SH-SY5Y (cell line): ENCODE data around the gene EID1.

Experiments used
- GATA2 ChIP-seq: IDR thresholded peaks from 2 replicates; pipeline ENCODE4 v1.6.1; 2011; ENCODE audit warnings: mild to moderate bottlenecking, low read depth, low read length
- GATA3 ChIP-seq: IDR thresholded peaks from 2 replicates; pipeline ENCODE4 v1.6.1; 2011; ENCODE audit warnings: low read depth, mild to moderate bottlenecking, low read length, moderate library complexity

DNA sequence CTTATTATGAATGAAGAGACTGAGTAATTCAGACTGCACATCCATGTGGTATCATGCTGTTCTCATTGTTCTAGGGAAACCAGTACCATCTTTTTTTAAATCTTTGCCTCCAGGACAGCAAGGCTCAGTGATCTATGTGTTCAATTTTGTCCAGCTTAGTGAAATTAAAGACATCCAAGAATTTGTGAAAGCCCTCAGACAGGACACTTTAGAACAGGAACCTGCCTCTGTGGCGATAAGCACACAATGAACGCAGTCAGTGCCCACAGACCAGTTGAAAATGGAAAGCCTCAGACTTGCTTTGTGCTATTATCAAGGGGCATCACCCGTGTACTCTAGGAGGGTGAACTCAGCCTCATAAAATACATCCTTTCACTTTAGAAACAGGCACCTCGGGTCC lies 20.1 kb downstream of the EID1 start:
- no peak for TF ChIP-seq GATA2
- TF ChIP-seq GATA3, result no peak
